ENCODE data around the gene CLDN15.
A peak's percentile ranks its signal among the peaks of the same experiment; 100 is the strongest.
"Not testable (repeated sequence)": the region's sequence is repeated elsewhere in the genome, so short reads cannot be mapped to it uniquely, and the experiment has no call there.

The CLDN15 gene

GRCh38 chr7:101202603-101202918 is 35.0 kb downstream of the CLDN15 start:
- TF ChIP-seq, protein P1, sequence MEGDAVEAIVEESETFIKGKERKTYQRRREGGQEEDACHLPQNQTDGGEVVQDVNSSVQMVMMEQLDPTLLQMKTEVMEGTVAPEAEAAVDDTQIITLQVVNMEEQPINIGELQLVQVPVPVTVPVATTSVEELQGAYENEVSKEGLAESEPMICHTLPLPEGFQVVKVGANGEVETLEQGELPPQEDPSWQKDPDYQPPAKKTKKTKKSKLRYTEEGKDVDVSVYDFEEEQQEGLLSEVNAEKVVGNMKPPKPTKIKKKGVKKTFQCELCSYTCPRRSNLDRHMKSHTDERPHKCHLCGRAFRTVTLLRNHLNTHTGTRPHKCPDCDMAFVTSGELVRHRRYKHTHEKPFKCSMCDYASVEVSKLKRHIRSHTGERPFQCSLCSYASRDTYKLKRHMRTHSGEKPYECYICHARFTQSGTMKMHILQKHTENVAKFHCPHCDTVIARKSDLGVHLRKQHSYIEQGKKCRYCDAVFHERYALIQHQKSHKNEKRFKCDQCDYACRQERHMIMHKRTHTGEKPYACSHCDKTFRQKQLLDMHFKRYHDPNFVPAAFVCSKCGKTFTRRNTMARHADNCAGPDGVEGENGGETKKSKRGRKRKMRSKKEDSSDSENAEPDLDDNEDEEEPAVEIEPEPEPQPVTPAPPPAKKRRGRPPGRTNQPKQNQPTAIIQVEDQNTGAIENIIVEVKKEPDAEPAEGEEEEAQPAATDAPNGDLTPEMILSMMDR (IDR thresholded peaks at IDR 0.05): no peak
- Mint-ChIP-seq H3K27ac (no peak overlapping the region), H3K4me3 (no peak overlapping the region), H3K9me3 (no peaks in the 10 kb centered on the region), H3K4me1 (peaks cover 15% of the 10 kb centered on the region), H3K27me3 (ENCODE audit: low read depth, poor library complexity) (peaks cover 74% of the 10 kb centered on the region), H3K36me3 (ENCODE audit: low read depth) (peaks cover 9% of the 10 kb centered on the region)
- no peak for DNase-seq

- H3K27me3 Mint-ChIP-seq (ENCODE audit: low read depth, poor library complexity): peaks cover 74% of the 10 kb centered on the region
Observed at GRCh38 chr7:101201695-101202602, 35.7 kb downstream of the CLDN15 start.

DNA sequence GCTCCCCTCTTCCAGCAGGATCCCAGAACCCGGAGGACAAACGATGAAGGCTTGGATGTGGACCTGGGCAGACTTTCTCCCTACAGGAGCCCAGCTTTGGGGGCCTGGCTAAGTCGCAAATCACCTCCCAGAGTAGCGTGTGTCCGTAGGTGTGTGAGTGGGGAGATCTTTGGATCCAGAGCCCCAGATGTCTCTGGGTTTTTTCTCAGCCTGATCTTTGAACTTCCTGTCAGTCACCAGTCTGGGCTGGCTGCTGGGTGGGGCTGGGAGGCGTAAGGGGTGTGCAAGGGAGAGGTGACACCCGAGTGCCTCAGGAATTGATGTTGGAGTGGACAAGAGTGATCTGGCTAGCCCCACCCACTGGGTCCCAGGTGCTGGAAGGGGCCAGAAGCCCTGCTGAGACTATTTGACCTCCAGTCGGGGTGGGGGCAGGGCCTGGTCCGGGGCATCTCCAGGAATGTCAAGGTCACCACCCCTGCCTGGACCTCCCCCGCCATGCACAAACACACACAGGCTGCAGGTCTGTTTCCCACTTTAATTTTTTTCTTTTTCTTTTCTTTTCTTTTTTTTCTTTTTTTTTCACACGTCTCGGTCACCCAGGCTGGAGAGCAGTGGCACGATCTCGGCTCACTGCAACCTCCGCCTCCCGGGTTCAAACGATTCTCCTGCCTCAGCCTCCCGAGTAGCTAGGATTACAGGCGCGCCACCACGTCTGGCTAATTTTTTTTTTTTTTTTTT is 36.6 kb downstream of the CLDN15 start, which contains the start of gene MOGAT3:
Gene MOGAT3 (minus strand): TSS at position 175 of the 738 bp plus-strand sequence. CDS start 182 bp downstream, outside the sequence.
- Mint-ChIP-seq H3K27ac (no peak within 1 kb of the TSS), H3K27me3 (ENCODE audit: low read depth, poor library complexity) (peaks cover 74% of the 10 kb centered on the region), H3K9me3 (no peaks in the 10 kb centered on the region), H3K36me3 (ENCODE audit: low read depth) (peaks cover 5% of the 10 kb centered on the region), H3K4me3 (peak within 1 kb of the TSS; percentile 50), H3K4me1 (peaks cover 15% of the 10 kb centered on the region)
- peak; percentile 70 for DNase-seq
- TF ChIP-seq, protein P1 (IDR thresholded peaks at IDR 0.05): no peak

More at GRCh38 chr7:101201695-101202602, 35.7 kb downstream of the CLDN15 start:
- Mint-ChIP-seq H3K4me3 (peak overlapping the region; percentile 50), H3K27ac (no peak overlapping the region), H3K4me1 (peaks cover 15% of the 10 kb centered on the region), H3K9me3 (no peaks in the 10 kb centered on the region), H3K36me3 (ENCODE audit: low read depth) (peaks cover 8% of the 10 kb centered on the region)
- peak; percentile 34 for DNase-seq
- TF ChIP-seq, protein P1 (IDR thresholded peaks at IDR 0.05): no peak

DNA sequence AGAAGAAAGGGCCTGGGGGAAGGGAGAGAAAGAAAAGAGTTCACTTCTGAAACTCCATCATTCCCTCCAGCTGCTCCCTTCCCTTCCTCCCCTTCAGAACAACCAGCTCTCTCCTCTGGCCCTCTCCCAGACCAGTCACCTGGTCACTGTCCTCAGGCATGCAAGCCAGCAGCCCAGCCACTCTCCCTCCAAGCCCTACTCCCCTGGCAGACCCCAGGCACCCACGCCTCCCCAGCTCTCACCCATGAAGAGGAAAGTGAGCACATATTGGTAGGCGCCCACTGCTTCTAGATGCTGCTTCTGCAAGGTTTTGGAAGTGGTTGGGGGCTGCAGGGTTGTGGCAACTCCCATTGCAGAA is 37.1 kb downstream of the CLDN15 start:
- H3K36me3 Mint-ChIP-seq (ENCODE audit: low read depth): no peaks in the 10 kb centered on the region
- peaks cover 15% of the 10 kb centered on the region for H3K4me1 Mint-ChIP-seq
- TF ChIP-seq, protein P1 (IDR thresholded peaks at IDR 0.05): no peak
- H3K9me3 Mint-ChIP-seq: no peaks in the 10 kb centered on the region
- H3K27ac Mint-ChIP-seq: no peak overlapping the region
- peak overlapping the region; percentile 50 for H3K4me3 Mint-ChIP-seq
- H3K27me3 Mint-ChIP-seq (ENCODE audit: low read depth, poor library complexity): peaks cover 69% of the 10 kb centered on the region
- DNase-seq: no peak

DNA sequence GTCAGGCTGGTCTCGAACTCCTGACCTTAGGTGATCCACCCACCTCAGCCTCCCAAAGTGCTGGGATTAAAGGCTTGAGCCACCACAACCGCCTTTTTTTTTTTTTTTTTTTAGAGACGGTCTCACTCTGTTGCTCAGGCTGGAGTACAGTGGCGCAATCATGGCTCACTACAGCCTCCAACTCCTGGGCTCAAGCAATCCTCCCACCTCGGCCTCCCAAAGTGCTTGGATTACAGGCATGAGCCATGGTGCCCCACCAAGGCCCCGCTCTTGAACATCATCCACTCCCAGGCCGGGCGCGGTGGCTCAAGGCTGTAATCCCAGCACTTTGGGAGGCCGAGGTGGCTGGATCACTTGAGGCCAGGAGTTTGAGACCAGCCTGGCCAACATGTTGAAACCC is 38.1 kb downstream of the CLDN15 start:
- not testable (repeated sequence) for H3K36me3 Mint-ChIP-seq (ENCODE audit: low read depth); DNase-seq; H3K4me3 Mint-ChIP-seq; H3K27ac Mint-ChIP-seq; H3K9me3 Mint-ChIP-seq
- Mint-ChIP-seq H3K4me1 (peaks cover 15% of the 10 kb centered on the region), H3K27me3 (ENCODE audit: low read depth, poor library complexity) (peaks cover 70% of the 10 kb centered on the region)

- no peak overlapping the region for H3K27ac Mint-ChIP-seq
- no peak for DNase-seq
- peaks cover 15% of the 10 kb centered on the region for H3K4me1 Mint-ChIP-seq
- H3K27me3 Mint-ChIP-seq (ENCODE audit: low read depth, poor library complexity): peaks cover 70% of the 10 kb centered on the region
- TF ChIP-seq, protein P1 (IDR thresholded peaks at IDR 0.05): no peak
- no peak overlapping the region for H3K4me3 Mint-ChIP-seq
- no peaks in the 10 kb centered on the region for H3K36me3 Mint-ChIP-seq (ENCODE audit: low read depth)
- H3K9me3 Mint-ChIP-seq: no peaks in the 10 kb centered on the region
Observed at GRCh38 chr7:101198476-101198875, 39.1 kb downstream of the CLDN15 start.
